K562 (cell line): ENCODE measurements around the gene SLC37A4.

Experiments used
- EZH2 ChIP-seq: IDR thresholded peaks from 2 replicates; pipeline ENCODE4 v1.6.1; 2012; ENCODE audit warnings: low read depth, mild to moderate bottlenecking, inconsistent platforms, low read length, borderline replicate concordance
- POLR2AphosphoS5 ChIP-seq: IDR thresholded peaks from 2 replicates; pipeline ENCODE4 v1.6.1; 2011; ENCODE audit warnings: mild to moderate bottlenecking, low read depth, low read length, moderate library complexity; ENCODE audit not compliant: control insufficient read depth, insufficient read depth
- XRCC5 ChIP-seq: fragments of 200-400 bp; formaldehyde crosslinking; IDR thresholded peaks from 2 replicates; pipeline ENCODE4 v1.6.1; 2017; ENCODE audit warnings: low read depth, mild to moderate bottlenecking, low read length
- YY1 ChIP-seq, 3 experiments: IDR thresholded peaks; 2 replicates each; pipeline ENCODE4 v1.6.1; 2011; ENCODE audit warnings: low read length in 2 of 3, mild to moderate bottlenecking in 2 of 3, moderate library complexity in 2 of 3, borderline replicate concordance in 1 of 3, control low read depth in 1 of 3, low read depth in 1 of 3; ENCODE audit not compliant: insufficient read depth in 3 of 3, insufficient replicate concordance in 2 of 3, control insufficient read depth in 1 of 3, insufficient read length in 1 of 3; ENCODE audit errors: extremely low read depth in 1 of 3
- TF ChIP-seq, protein P1 (sequence below): fragments of 150-350 bp; conservative IDR thresholded peaks from 2 replicates; pipeline ENCODE4 v1.6.1; 2014; ENCODE audit warnings: low read length

GRCh38 chr11:119077839-119078238 is 47.2 kb upstream of the SLC37A4 start:
- no peak for TF ChIP-seq POLR2AphosphoS5
- TF ChIP-seq XRCC5 = no peak
- TF ChIP-seq EZH2 = no peak
- TF ChIP-seq YY1 (IDR thresholded peaks at IDR 0.05; ENCODE audit: borderline replicate concordance in 1 of 3, control insufficient read depth in 1 of 3, extremely low read depth in 1 of 3, insufficient read depth in 3 of 3, insufficient read length in 1 of 3, insufficient replicate concordance in 2 of 3, low read depth in 1 of 3, low read length in 2 of 3) = no peak
- TF ChIP-seq, protein P1, sequence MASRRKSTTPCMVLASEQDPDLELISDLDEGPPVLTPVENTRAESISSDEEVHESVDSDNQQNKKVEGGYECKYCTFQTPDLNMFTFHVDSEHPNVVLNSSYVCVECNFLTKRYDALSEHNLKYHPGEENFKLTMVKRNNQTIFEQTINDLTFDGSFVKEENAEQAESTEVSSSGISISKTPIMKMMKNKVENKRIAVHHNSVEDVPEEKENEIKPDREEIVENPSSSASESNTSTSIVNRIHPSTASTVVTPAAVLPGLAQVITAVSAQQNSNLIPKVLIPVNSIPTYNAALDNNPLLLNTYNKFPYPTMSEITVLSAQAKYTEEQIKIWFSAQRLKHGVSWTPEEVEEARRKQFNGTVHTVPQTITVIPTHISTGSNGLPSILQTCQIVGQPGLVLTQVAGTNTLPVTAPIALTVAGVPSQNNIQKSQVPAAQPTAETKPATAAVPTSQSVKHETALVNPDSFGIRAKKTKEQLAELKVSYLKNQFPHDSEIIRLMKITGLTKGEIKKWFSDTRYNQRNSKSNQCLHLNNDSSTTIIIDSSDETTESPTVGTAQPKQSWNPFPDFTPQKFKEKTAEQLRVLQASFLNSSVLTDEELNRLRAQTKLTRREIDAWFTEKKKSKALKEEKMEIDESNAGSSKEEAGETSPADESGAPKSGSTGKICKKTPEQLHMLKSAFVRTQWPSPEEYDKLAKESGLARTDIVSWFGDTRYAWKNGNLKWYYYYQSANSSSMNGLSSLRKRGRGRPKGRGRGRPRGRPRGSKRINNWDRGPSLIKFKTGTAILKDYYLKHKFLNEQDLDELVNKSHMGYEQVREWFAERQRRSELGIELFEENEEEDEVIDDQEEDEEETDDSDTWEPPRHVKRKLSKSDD = no peak
